ENCODE measurements around the gene TSHB.

DNA sequence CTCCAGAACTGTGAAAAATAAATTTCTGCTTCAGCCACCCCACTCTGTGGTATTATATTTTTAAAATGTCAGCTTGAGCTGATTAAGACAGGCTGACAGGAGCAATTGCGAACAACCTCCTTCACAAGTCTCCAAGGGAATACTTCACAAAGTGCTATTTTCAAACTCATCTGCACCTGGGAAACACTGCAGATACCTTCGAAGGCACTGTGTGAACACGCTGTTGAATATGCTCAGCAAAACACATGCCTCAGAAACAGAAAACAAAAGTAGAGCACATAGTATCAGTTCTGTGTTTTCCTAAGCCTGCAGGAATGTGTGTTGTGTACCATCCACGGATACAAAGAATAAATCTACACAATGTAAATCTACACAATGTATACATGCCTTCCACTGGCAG, 49.1 kb downstream of the TSHB start:
- no peak for TF ChIP-seq LEF1 (IDR thresholded peaks at IDR 0.05; ENCODE audit: borderline replicate concordance)
- TF ChIP-seq FOXA1 (IDR thresholded peaks at IDR 0.05), result no peak
- TF ChIP-seq FOXK2 (IDR thresholded peaks at IDR 0.05), result no peak
- TF ChIP-seq TARDBP (IDR thresholded peaks at IDR 0.05), result no peak
- no peak for TF ChIP-seq NFRKB (IDR thresholded peaks at IDR 0.05)
- no peak for TF ChIP-seq ELF4 (IDR thresholded peaks at IDR 0.05)
- no peak for TF ChIP-seq ZNF384 (IDR thresholded peaks at IDR 0.05)
- no peak for TF ChIP-seq SP1 (IDR thresholded peaks at IDR 0.05)
- no peak for TF ChIP-seq CTBP1 (IDR thresholded peaks at IDR 0.05; ENCODE audit: borderline replicate concordance)
- TF ChIP-seq SUZ12 (IDR thresholded peaks at IDR 0.05), result no peak
- no peak for TF ChIP-seq ARNT (IDR thresholded peaks at IDR 0.05)

All from HEK293T (cell line).